Measurements from ENCODE around the gene CD44.

The CD44 gene

DNA sequence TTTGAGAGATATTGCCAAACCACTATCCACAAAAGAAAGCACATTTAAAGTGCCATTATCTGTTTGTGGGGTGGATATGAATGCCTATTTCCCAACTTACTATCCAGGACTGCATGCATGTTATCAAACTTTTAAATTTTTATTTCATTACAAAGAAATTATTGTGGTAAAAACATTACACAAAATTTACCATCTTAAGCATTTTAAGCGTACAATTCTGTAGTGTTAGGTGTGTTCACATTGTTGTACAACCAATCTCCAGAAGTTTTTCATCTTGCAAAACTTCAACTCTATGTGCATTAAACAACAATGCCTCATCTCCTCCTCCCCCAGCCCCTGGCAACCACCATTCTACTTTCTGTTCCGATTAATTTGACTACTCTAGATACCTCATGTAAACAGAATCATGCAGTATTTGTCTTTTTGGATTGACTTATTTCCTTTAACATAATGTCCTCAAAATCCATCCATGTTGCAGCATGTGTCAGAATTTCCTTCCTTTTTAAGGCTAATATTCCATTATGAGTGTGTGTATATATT lies 17.6 kb upstream of the CD44 start:
- Histone ChIP-seq H3K36me3 (no peaks in the 10 kb centered on the region), H3K4me3 (ENCODE audit: low read depth, low read length) (no peak overlapping the region)
- TF ChIP-seq, protein P1, sequence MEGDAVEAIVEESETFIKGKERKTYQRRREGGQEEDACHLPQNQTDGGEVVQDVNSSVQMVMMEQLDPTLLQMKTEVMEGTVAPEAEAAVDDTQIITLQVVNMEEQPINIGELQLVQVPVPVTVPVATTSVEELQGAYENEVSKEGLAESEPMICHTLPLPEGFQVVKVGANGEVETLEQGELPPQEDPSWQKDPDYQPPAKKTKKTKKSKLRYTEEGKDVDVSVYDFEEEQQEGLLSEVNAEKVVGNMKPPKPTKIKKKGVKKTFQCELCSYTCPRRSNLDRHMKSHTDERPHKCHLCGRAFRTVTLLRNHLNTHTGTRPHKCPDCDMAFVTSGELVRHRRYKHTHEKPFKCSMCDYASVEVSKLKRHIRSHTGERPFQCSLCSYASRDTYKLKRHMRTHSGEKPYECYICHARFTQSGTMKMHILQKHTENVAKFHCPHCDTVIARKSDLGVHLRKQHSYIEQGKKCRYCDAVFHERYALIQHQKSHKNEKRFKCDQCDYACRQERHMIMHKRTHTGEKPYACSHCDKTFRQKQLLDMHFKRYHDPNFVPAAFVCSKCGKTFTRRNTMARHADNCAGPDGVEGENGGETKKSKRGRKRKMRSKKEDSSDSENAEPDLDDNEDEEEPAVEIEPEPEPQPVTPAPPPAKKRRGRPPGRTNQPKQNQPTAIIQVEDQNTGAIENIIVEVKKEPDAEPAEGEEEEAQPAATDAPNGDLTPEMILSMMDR (IDR thresholded peaks at IDR 0.05; ENCODE audit: low read depth, low read length) = no peak

DNA sequence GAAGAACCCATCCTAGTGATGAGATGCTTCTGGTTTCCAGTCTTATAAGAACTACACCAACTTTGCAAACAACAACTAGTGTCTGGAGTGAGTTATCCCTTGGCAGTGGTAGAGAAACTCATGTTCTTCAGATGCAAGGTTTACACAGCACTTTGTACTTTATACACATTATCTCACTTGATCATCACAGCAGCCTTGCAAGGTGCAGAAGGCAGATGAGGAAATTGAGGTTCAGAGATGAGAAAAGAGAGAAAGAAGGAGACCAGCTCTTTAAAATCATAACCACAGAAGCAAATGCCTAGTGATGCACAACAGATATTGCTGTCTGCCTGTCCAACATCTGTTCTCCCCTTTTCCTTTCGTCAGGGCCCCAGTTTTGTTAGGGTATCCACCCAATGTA lies 16.7 kb upstream of the CD44 start:
- H3K27me3 ChIP-seq (ENCODE audit: insufficient read depth, low read depth, severe bottlenecking) = no peaks in the 10 kb centered on the region
- DNase-seq = no peak
- TF ChIP-seq, protein P1 (IDR thresholded peaks at IDR 0.05; ENCODE audit: low read depth, low read length) = no peak

More for the DNA sequence above, 17.6 kb upstream of the CD44 start:
- Histone ChIP-seq H3K27ac (no peak overlapping the region), H3K9me3 (ENCODE audit: severe bottlenecking) (no peaks in the 10 kb centered on the region), H3K27me3 (ENCODE audit: insufficient read depth, low read depth, severe bottlenecking) (no peaks in the 10 kb centered on the region)
- DNase-seq = no peak

DNA sequence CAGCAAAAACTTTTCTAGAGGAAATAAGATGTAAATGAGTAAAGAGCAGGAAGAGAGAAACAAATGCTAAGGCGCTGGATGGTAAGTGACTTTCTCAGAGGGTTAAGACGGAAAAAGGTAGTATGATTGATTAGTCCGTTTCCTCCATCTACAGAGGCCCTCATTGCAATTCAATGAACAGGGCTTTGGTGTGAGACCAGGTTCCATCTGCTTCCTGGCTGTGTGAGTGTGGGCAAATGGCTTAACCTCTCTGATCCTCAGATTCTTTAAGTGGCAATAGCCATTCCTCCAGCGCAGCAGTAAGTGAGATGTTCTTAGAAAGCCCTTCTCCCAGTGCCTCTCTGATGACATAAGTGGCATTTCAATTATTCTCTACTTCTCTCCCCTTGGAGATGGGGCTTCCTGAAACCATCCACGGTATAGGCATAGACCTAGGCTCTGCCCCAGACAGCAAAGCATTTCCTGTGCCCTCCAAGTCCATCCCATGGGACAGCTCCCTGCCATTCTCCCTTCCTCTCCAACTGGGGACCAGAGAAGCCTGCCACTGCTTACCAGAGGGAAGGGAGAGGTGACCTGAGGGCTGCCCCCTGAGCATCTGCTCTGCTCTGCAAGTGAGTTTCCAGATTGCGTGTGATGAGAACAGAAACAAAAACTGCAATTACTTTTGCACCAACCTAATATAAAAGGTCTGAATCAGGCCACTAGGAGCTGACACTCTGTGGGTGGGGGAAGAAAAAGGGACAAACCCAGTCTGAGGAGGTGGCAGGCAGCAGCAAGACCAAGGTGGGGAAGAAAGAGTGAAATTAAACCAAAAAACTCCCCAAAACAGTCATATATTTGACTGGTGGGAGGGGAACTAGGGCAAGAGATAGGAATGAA lies 12.7 kb upstream of the CD44 start:
- Histone ChIP-seq H3K27ac (no peak overlapping the region), H3K36me3 (no peaks in the 10 kb centered on the region), H3K27me3 (ENCODE audit: insufficient read depth, low read depth, severe bottlenecking) (no peaks in the 10 kb centered on the region), H3K4me3 (ENCODE audit: low read depth, low read length) (no peak overlapping the region), H3K9me3 (ENCODE audit: severe bottlenecking) (no peaks in the 10 kb centered on the region)
- DNase-seq = no peak
- TF ChIP-seq, protein P1 (IDR thresholded peaks at IDR 0.05; ENCODE audit: low read depth, low read length) = no peak

More for the DNA sequence above, 16.7 kb upstream of the CD44 start:
- no peaks in the 10 kb centered on the region for H3K36me3 ChIP-seq
- H3K4me3 ChIP-seq (ENCODE audit: low read depth, low read length) = no peak overlapping the region
- no peak overlapping the region for H3K27ac ChIP-seq
- no peaks in the 10 kb centered on the region for H3K9me3 ChIP-seq (ENCODE audit: severe bottlenecking)

DNA sequence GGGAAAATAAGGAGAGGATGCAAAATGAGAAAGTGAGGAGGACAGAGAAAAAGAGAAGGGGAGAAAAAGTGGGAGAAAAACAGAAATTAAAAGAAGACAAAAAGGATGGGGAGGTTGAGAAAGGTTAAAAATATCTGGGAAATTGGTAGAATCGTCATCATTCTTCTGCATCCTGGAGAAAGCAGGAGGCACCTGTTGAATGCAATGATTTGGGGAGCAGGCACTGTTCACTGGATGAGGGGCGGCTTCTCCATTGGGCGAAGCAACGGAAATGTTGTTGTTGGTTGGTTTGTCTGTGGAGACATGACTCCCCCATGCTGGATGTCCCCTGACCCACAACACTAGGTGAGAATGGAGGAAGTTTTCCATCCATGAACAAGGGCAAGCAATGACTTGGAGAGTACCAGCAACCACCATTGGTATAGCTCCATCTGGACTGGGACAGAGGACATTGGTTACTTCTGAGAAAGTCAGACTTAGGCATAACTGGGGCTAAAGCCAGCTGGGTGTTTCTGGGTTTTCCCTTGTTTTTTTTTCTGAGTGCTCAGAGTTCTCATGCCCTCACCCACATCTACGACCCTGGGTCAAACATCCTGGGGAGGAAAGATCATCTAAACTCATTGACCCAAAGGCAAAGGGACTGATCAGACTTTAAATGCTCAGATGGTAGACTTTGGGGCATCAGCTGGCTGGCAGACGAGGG lies 11.9 kb upstream of the CD44 start:
- no peak overlapping the region for H3K4me3 ChIP-seq (ENCODE audit: low read depth, low read length)
- DNase-seq = no peak
- TF ChIP-seq, protein P1 (IDR thresholded peaks at IDR 0.05; ENCODE audit: low read depth, low read length) = no peak

DNA sequence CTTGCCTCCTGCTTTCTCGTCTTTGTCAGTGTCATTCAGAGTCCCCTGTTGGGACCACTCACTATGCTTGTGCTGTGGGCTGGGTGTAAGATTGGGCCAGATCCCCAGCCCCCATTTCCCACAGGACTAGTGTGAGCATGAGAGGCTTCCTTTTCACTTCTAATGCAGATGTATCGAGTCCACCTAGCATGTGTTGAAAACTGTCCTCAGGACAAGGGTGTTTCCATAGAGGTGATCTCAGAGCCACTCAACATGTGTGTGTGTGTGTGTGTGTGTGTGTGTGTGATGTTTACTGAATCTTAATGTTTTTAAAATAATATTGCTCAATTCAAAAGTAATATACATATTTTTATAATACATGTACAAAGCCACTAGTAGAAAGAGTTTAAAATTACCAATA lies 11.4 kb upstream of the CD44 start:
- DNase-seq = no peak
- TF ChIP-seq, protein P1 (IDR thresholded peaks at IDR 0.05; ENCODE audit: low read depth, low read length) = no peak
- Histone ChIP-seq H3K4me3 (ENCODE audit: low read depth, low read length) (no peak overlapping the region), H3K27me3 (ENCODE audit: insufficient read depth, low read depth, severe bottlenecking) (no peaks in the 10 kb centered on the region), H3K36me3 (no peaks in the 10 kb centered on the region), H3K9me3 (ENCODE audit: severe bottlenecking) (no peaks in the 10 kb centered on the region), H3K27ac (no peak overlapping the region)

More for the DNA sequence above, 11.9 kb upstream of the CD44 start:
- no peak overlapping the region for H3K27ac ChIP-seq
- no peaks in the 10 kb centered on the region for H3K9me3 ChIP-seq (ENCODE audit: severe bottlenecking)
- H3K27me3 ChIP-seq (ENCODE audit: insufficient read depth, low read depth, severe bottlenecking) = no peaks in the 10 kb centered on the region
- no peaks in the 10 kb centered on the region for H3K36me3 ChIP-seq
